Neural crest cell (in vitro differentiated cells): ENCODE results near the gene WWOX. TPM values are rescaled to one million over a fixed set of nuclear protein-coding genes. Genes with fewer than 3 reads are reported as not detected.

Experiments
- DNase-seq: peaks from one replicate; pipeline ENCODE4 v3.0.0; 2021; ENCODE audit warnings: low read depth, mixed read lengths, low spot score
- H3K27ac Mint-ChIP-seq: one replicate; pipeline ENCODE4 v1.8.0; 2021; ENCODE audit warnings: mild to moderate bottlenecking, mixed read lengths; ENCODE audit not compliant: unreplicated experiment
- H3K27me3 Mint-ChIP-seq: 2 replicates; pipeline ENCODE4 v1.8.0; 2021; ENCODE audit warnings: low read depth, mild to moderate bottlenecking, mixed read lengths
- H3K36me3 Mint-ChIP-seq: 2 replicates; pipeline ENCODE4 v1.8.0; 2021; ENCODE audit warnings: low read depth, mild to moderate bottlenecking, mixed read lengths
- H3K4me1 Mint-ChIP-seq: 2 replicates; pipeline ENCODE4 v1.8.0; 2021; ENCODE audit warnings: mixed read lengths
- H3K4me3 Mint-ChIP-seq: one replicate; pipeline ENCODE4 v1.8.0; 2021; ENCODE audit warnings: mild to moderate bottlenecking, mixed read lengths
- H3K9me3 Mint-ChIP-seq: 2 replicates; pipeline ENCODE4 v1.8.0; 2021; ENCODE audit warnings: mixed read lengths
- total RNA-seq: library from RNA; stranded (reverse); gene quantifications from 2 replicates; pipeline ENCODE4 v1.2.1, GENCODE V29; 2021
- TF ChIP-seq, protein P1 (sequence below): fragments of 200-600 bp; sonication (generic); conservative IDR thresholded peaks from 2 replicates; pipeline ENCODE4 v1.5.0; 2021; ENCODE audit warnings: antibody characterized with exemption, mild to moderate bottlenecking

WWOX gene
- total RNA-seq, 1 donor from 2014 or later: 30.5 TPM

GRCh38 chr16:78897299-78897698, 797.8 kb downstream of the WWOX start:
- peaks cover 2% of the 10 kb centered on the region for H3K9me3 Mint-ChIP-seq
- H3K27me3 Mint-ChIP-seq: no peaks in the 10 kb centered on the region
- peaks cover 17% of the 10 kb centered on the region for H3K4me1 Mint-ChIP-seq
- no peak overlapping the region for H3K4me3 Mint-ChIP-seq
- DNase-seq: no peak
- no peak overlapping the region for H3K27ac Mint-ChIP-seq
- TF ChIP-seq, protein P1, sequence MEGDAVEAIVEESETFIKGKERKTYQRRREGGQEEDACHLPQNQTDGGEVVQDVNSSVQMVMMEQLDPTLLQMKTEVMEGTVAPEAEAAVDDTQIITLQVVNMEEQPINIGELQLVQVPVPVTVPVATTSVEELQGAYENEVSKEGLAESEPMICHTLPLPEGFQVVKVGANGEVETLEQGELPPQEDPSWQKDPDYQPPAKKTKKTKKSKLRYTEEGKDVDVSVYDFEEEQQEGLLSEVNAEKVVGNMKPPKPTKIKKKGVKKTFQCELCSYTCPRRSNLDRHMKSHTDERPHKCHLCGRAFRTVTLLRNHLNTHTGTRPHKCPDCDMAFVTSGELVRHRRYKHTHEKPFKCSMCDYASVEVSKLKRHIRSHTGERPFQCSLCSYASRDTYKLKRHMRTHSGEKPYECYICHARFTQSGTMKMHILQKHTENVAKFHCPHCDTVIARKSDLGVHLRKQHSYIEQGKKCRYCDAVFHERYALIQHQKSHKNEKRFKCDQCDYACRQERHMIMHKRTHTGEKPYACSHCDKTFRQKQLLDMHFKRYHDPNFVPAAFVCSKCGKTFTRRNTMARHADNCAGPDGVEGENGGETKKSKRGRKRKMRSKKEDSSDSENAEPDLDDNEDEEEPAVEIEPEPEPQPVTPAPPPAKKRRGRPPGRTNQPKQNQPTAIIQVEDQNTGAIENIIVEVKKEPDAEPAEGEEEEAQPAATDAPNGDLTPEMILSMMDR: no peak
- H3K36me3 Mint-ChIP-seq: no peaks in the 10 kb centered on the region

- no peak for DNase-seq
- Mint-ChIP-seq H3K27ac (no peak overlapping the region), H3K4me1 (peaks cover 5% of the 10 kb centered on the region), H3K36me3 (no peaks in the 10 kb centered on the region), H3K27me3 (no peaks in the 10 kb centered on the region), H3K9me3 (peaks cover 2% of the 10 kb centered on the region), H3K4me3 (no peak overlapping the region)
- TF ChIP-seq, protein P1: no peak
Observed at GRCh38 chr16:78900044-78900811, 800.8 kb downstream of the WWOX start.

DNA sequence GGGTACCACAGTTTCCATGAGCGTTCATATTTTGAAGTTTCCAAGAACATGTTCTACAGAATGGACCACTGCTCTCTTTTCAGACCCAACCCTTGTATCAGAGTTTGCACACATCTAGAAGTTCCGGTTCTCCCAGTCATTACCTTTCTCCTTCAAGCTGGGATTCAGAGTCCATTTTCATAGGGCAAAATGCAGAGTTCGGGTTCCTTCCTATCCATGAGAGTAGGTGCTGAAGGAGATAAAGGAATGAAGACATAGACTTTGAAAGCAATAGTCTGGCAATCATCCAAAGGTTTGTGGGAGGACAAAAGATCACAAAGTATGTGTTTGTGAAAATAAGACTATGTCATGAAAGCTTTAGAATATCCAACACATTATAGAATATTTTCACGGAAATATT, 801.5 kb downstream of the WWOX start:
- H3K36me3 Mint-ChIP-seq: no peaks in the 10 kb centered on the region

DNA sequence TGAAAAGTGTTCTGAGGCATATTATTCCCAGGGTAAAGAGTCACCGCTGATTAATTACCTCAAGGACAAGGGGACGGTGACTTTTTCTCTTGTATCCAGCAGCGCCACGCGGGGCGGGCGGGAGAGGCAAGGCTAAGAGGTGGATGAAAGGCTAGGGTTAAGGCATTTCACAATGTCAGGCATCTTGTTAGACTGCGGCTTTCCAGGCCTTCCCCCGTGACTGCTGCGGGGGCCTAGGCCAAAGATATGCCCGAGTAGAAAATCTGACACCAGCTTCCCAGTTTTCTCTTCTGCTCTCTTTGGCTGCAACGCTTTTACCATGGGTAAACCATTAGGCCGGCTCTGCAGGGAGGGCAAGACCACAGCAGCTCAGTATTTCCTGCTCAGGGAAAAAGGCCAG, 802.9 kb downstream of the WWOX start:
- DNase-seq: no peak
- Mint-ChIP-seq H3K36me3 (no peaks in the 10 kb centered on the region), H3K9me3 (peaks cover 10% of the 10 kb centered on the region), H3K27me3 (no peaks in the 10 kb centered on the region), H3K4me3 (no peak overlapping the region), H3K27ac (no peak overlapping the region), H3K4me1 (peaks cover 13% of the 10 kb centered on the region)
- TF ChIP-seq, protein P1: no peak

More for the DNA sequence above, 801.5 kb downstream of the WWOX start:
- TF ChIP-seq, protein P1: no peak
- peaks cover 4% of the 10 kb centered on the region for H3K9me3 Mint-ChIP-seq
- H3K4me1 Mint-ChIP-seq: peaks cover 5% of the 10 kb centered on the region
- no peaks in the 10 kb centered on the region for H3K27me3 Mint-ChIP-seq
- H3K27ac Mint-ChIP-seq: no peak overlapping the region
- no peak for DNase-seq
- H3K4me3 Mint-ChIP-seq: no peak overlapping the region

GRCh38 chr16:78903237-78903636, 803.8 kb downstream of the WWOX start:
- Mint-ChIP-seq H3K27ac (no peak overlapping the region), H3K27me3 (no peaks in the 10 kb centered on the region), H3K4me1 (peaks cover 13% of the 10 kb centered on the region), H3K4me3 (no peak overlapping the region), H3K9me3 (peaks cover 13% of the 10 kb centered on the region), H3K36me3 (no peaks in the 10 kb centered on the region)
- TF ChIP-seq, protein P1: no peak
- no peak for DNase-seq
